Measurements from ENCODE around the gene SCAMP2. TPM values are rescaled to one million over a fixed set of nuclear protein-coding genes. Genes with fewer than 3 reads are reported as not detected.

SCAMP2 gene
- total RNA-seq, 1 experiment from 2014 or later = 97.4 TPM

DNA sequence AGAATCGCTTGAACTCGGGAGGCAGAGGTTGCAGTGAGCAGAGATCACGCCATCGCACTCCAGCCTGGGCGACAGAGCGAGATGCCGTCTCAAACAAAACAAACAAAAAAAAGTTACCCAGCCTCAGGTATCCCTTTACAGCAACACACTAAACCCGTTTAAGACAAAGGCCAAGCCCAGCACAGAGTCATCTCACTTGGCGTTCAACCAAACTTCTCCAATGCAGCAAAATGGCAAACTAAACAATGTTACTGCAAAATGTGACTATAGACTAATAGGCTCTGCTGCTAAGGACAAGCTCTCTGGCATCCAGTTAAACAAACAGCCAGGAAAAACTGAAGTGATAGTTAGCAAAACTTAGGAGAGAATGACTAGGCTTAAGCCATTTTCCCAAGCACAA lies 39.9 kb upstream of the SCAMP2 start:
- TF ChIP-seq, protein P1, sequence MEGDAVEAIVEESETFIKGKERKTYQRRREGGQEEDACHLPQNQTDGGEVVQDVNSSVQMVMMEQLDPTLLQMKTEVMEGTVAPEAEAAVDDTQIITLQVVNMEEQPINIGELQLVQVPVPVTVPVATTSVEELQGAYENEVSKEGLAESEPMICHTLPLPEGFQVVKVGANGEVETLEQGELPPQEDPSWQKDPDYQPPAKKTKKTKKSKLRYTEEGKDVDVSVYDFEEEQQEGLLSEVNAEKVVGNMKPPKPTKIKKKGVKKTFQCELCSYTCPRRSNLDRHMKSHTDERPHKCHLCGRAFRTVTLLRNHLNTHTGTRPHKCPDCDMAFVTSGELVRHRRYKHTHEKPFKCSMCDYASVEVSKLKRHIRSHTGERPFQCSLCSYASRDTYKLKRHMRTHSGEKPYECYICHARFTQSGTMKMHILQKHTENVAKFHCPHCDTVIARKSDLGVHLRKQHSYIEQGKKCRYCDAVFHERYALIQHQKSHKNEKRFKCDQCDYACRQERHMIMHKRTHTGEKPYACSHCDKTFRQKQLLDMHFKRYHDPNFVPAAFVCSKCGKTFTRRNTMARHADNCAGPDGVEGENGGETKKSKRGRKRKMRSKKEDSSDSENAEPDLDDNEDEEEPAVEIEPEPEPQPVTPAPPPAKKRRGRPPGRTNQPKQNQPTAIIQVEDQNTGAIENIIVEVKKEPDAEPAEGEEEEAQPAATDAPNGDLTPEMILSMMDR (IDR thresholded peaks at IDR 0.05; ENCODE audit: insufficient read depth in 1 of 2, low read depth in 1 of 2, low read length in 1 of 2, severe bottlenecking in 1 of 2, unreplicated experiment in 1 of 2) = no peak
- BruUV-seq (replicated peaks) = no TSS peak
- no peak for DNase-seq
- Histone ChIP-seq H3K9me3 (no peaks in the 10 kb centered on the region), H3K4me1 (no peaks in the 10 kb centered on the region), H3K27me3 (replicated peaks; ENCODE audit: control insufficient read depth, insufficient read depth, low read length) (no peaks in the 10 kb centered on the region), H3K36me3 (ENCODE audit: control insufficient read depth, insufficient read depth, low read length) (no peaks in the 10 kb centered on the region), H3K4me3 (ENCODE audit: low read depth, low read length) (no peak overlapping the region)
- CTCF ChIA-PET = no interaction called here
- H3K4me1 Mint-ChIP-seq (ENCODE audit: low read depth, unreplicated experiment) = no peaks in the 10 kb centered on the region
- POLR2A ChIA-PET = no interaction called here
- intact Hi-C loops (cut with micrococcal nuclease; ENCODE audit: unreplicated experiment) = no loop called here
- H3K36me3 Mint-ChIP-seq (ENCODE audit: insufficient read depth, unreplicated experiment) = peaks cover 57% of the 10 kb centered on the region
- H3K27ac Mint-ChIP-seq (ENCODE audit: unreplicated experiment) = no peak overlapping the region
- H3K4me3 Mint-ChIP-seq (ENCODE audit: unreplicated experiment) = no peak overlapping the region
- H3K27me3 Mint-ChIP-seq (ENCODE audit: insufficient read depth, unreplicated experiment) = no peaks in the 10 kb centered on the region
- no peaks in the 10 kb centered on the region for H3K9me3 Mint-ChIP-seq (ENCODE audit: unreplicated experiment)

DNA sequence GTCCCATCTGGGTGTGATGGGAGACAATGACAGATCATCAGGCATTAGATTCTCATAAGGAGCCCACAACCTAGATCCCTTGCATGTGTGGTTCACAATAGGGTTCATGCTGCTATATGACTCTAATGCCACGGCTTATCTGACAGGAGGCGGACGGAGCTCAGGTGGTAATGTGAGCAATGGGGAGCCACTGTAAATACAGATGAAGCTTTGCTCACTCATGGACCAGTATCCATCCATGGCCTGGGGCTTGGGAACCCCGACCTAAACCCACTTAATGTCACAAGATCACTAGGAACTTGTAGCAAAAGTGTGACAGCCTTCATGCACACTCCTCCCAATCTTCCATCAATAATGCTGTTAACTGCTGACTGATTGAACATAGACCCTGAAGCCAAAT lies 35.5 kb upstream of the SCAMP2 start:
- CTCF ChIA-PET = no interaction called here

DNA sequence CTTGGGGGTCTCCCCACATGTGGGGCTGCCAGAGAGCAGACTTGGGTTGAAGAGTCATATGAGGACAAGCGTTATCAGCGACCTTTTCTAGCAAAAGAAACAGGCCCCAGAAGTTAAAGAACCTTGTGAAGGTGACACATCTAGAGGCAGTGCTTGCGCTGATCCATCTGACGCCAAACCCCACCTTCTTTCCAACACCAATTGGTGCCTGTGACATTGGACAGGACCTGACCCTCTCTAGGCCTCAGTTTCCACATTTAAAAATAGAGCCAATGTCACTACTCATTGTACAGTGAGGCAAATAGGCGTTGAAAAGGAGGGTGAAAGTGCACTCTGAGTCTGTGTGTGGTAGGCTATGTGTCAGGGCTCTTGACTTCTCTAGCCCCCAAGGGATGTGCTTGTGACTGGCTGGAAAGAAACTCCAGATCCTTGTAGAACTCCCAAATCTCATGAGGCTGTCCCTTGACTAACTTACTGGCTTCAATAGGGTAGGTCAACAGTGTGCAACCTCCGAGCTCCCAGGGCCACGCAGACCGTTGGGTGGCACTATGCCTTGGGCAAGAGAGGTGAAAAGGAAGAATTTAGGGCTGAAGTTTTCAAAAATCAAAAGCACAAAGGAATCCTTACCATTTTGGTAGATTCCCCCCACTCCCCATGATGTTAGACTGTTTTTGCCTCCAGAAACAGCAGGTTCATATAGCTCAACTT lies 34.2 kb upstream of the SCAMP2 start:
- ChIA-PET POLR2A (interaction anchor here (0.5 to 2.0 kb wide), 8 partner anchors 8 to 123 kb away, joined by 3 to 12 read pairs (median 4); partner anchors contain the start of genes COX5A, RPP25 and ULK3), CTCF (interaction anchor here (1.0 to 2.3 kb wide), 4 partner anchors 43 to 138 kb away, joined by 3 to 8 read pairs (median 6); partner anchors contain the start of gene RPP25)
- H3K4me1 Mint-ChIP-seq (ENCODE audit: low read depth, unreplicated experiment) = no peaks in the 10 kb centered on the region
- H3K9me3 ChIP-seq = no peaks in the 10 kb centered on the region
- no peaks in the 10 kb centered on the region for H3K27me3 ChIP-seq (replicated peaks; ENCODE audit: control insufficient read depth, insufficient read depth, low read length)
- H3K4me1 ChIP-seq = peaks cover 4% of the 10 kb centered on the region; the same call in 1 of the 2 replicates
- H3K36me3 ChIP-seq (ENCODE audit: control insufficient read depth, insufficient read depth, low read length) = peaks cover 5% of the 10 kb centered on the region
- no peaks in the 10 kb centered on the region for H3K27me3 Mint-ChIP-seq (ENCODE audit: insufficient read depth, unreplicated experiment)
- peak overlapping the region; percentile 99 for H3K4me3 Mint-ChIP-seq (ENCODE audit: unreplicated experiment)
- H3K36me3 Mint-ChIP-seq (ENCODE audit: insufficient read depth, unreplicated experiment) = peaks cover 56% of the 10 kb centered on the region
- BruUV-seq (replicated peaks) = TSS peak; percentile 75
- DNase-seq = peak in 1 of 2 experiments; percentile 31
- H3K27ac Mint-ChIP-seq (ENCODE audit: unreplicated experiment) = peak overlapping the region; percentile 97
- peak overlapping the region; percentile 79 for H3K4me3 ChIP-seq (ENCODE audit: low read depth, low read length)
- TF ChIP-seq, protein P1 (IDR thresholded peaks at IDR 0.05; ENCODE audit: insufficient read depth in 1 of 2, low read depth in 1 of 2, low read length in 1 of 2, severe bottlenecking in 1 of 2, unreplicated experiment in 1 of 2) = no peak
- intact Hi-C loops (cut with micrococcal nuclease; ENCODE audit: unreplicated experiment) = loop anchor here (2.0 to 5.0 kb wide), 3 partner anchors 35 to 65 kb away; partner anchors contain the start of genes SCAMP2 and ULK3
- no peaks in the 10 kb centered on the region for H3K9me3 Mint-ChIP-seq (ENCODE audit: unreplicated experiment)

More for the DNA sequence above, 35.5 kb upstream of the SCAMP2 start:
- BruUV-seq (replicated peaks) = no TSS peak
- no peaks in the 10 kb centered on the region for H3K9me3 Mint-ChIP-seq (ENCODE audit: unreplicated experiment)
- intact Hi-C loops (cut with micrococcal nuclease; ENCODE audit: unreplicated experiment) = loop anchor here (5.0 kb wide), 1 partner anchor 36 kb away; the partner anchor contains the start of gene SCAMP2
- H3K4me1 Mint-ChIP-seq (ENCODE audit: low read depth, unreplicated experiment) = no peaks in the 10 kb centered on the region
- no peaks in the 10 kb centered on the region for H3K27me3 ChIP-seq (replicated peaks; ENCODE audit: control insufficient read depth, insufficient read depth, low read length)
- no peaks in the 10 kb centered on the region for H3K9me3 ChIP-seq
- POLR2A ChIA-PET = no interaction called here
- no peak overlapping the region for H3K4me3 ChIP-seq (ENCODE audit: low read depth, low read length)
- H3K27me3 Mint-ChIP-seq (ENCODE audit: insufficient read depth, unreplicated experiment) = no peaks in the 10 kb centered on the region
- H3K4me3 Mint-ChIP-seq (ENCODE audit: unreplicated experiment) = no peak overlapping the region
- H3K4me1 ChIP-seq = peaks cover 4% of the 10 kb centered on the region; the same call in 1 of the 2 replicates
- H3K27ac Mint-ChIP-seq (ENCODE audit: unreplicated experiment) = no peak overlapping the region
- H3K36me3 Mint-ChIP-seq (ENCODE audit: insufficient read depth, unreplicated experiment) = peaks cover 52% of the 10 kb centered on the region
- no peak for DNase-seq
- H3K36me3 ChIP-seq (ENCODE audit: control insufficient read depth, insufficient read depth, low read length) = peaks cover 2% of the 10 kb centered on the region; the same call in 1 of the 2 replicates
- TF ChIP-seq, protein P1 (IDR thresholded peaks at IDR 0.05; ENCODE audit: insufficient read depth in 1 of 2, low read depth in 1 of 2, low read length in 1 of 2, severe bottlenecking in 1 of 2, unreplicated experiment in 1 of 2) = no peak
